ENCODE results near the gene ORMDL2.

Gene ORMDL2

GRCh38 chr12:55844961-55845360, 27.1 kb downstream of the ORMDL2 start:
- H3K27ac ChIP-seq, result peak overlapping the region in 4 of 11 experiments; percentile 46 to 98 (median 82); a peak in 6 of 22 replicates
- H3K4me1 ChIP-seq, result peaks cover 6 to 93% (median 60%) of the 10 kb centered on the region in 10 experiments; a peak in 19 of 20 replicates
- H3K27me3 ChIP-seq, result no peaks in the 10 kb centered on the region
- TF ChIP-seq Cebpa-rat (IDR thresholded peaks at IDR 0.05), result no peak
- H3K9ac ChIP-seq, result no peak overlapping the region
- H4K20me1 ChIP-seq, result no peaks in the 10 kb centered on the region
- no peak overlapping the region for H3K4me3 ChIP-seq
- peaks cover 0 to 6% (median 0%) of the 10 kb centered on the region in 11 experiments; a peak in 1 of 22 replicates for H3K9me3 ChIP-seq (replicated peaks in 1 of 11)
- H3K36me3 ChIP-seq, result peaks cover 0 to 6% (median 0%) of the 10 kb centered on the region in 11 experiments; a peak in 2 of 22 replicates
- peak overlapping the region in 4 of 11 experiments; percentile 19 to 94 (median 80); a peak in 7 of 22 replicates for H3K4me2 ChIP-seq

DNA sequence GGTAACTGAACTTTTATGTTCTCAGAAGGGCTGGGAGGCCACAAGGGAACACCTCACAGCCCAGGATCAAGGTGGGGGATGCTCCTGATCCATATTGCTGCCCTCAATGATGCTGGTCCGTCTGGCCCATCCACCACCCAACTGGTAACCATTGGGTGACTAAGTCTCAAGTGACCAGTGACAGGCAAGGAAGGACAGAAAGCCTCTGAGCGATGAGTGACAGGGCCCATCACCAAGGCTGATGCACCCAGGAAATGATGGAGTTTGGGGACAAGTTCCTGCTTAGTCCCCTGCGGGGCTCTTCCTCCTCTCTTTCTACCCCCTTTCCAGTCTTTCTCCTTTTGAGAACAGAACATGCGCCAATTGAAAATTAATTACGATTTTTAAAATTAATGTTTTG, 27.5 kb downstream of the ORMDL2 start:
- Histone ChIP-seq H3K4me1 (peaks cover 6 to 97% (median 60%) of the 10 kb centered on the region in 10 experiments; a peak in 19 of 20 replicates), H3K9me3 (replicated peaks in 1 of 11) (peaks cover 0 to 6% (median 0%) of the 10 kb centered on the region in 11 experiments; a peak in 1 of 22 replicates), H3K4me3 (no peak overlapping the region), H3K27ac (peak overlapping the region in 4 of 11 experiments; percentile 46 to 98 (median 82); a peak in 6 of 22 replicates), H3K27me3 (no peaks in the 10 kb centered on the region), H3K36me3 (peaks cover 0 to 6% (median 0%) of the 10 kb centered on the region in 11 experiments; a peak in 2 of 22 replicates), H3K4me2 (peak overlapping the region in 4 of 11 experiments; percentile 19 to 94 (median 80); a peak in 7 of 22 replicates), H4K20me1 (no peaks in the 10 kb centered on the region), H3K9ac (no peak overlapping the region)
- TF ChIP-seq Cebpa-rat (IDR thresholded peaks at IDR 0.05), result no peak

GRCh38 chr12:55845785-55846496, 28.1 kb downstream of the ORMDL2 start:
- no peaks in the 10 kb centered on the region for H4K20me1 ChIP-seq
- no peak overlapping the region for H3K4me3 ChIP-seq
- H3K9me3 ChIP-seq (replicated peaks in 1 of 11), result peaks cover 0 to 4% (median 0%) of the 10 kb centered on the region in 11 experiments; a peak in 1 of 22 replicates
- no peak for TF ChIP-seq Cebpa-rat (IDR thresholded peaks at IDR 0.05)
- peak overlapping the region in 1 of 11 experiments; percentile 36; a peak in 3 of 22 replicates for H3K9ac ChIP-seq
- peak overlapping the region in 4 of 11 experiments; percentile 19 to 94 (median 80); a peak in 7 of 22 replicates for H3K4me2 ChIP-seq
- H3K36me3 ChIP-seq, result peaks cover 0 to under 1% (median 0%) of the 10 kb centered on the region in 11 experiments; a peak in 1 of 22 replicates
- H3K27me3 ChIP-seq, result no peaks in the 10 kb centered on the region
- H3K27ac ChIP-seq, result peak overlapping the region in 4 of 11 experiments; percentile 46 to 98 (median 82); a peak in 6 of 22 replicates
- peaks cover 6 to 98% (median 57%) of the 10 kb centered on the region in 10 experiments; a peak in 19 of 20 replicates for H3K4me1 ChIP-seq

DNA sequence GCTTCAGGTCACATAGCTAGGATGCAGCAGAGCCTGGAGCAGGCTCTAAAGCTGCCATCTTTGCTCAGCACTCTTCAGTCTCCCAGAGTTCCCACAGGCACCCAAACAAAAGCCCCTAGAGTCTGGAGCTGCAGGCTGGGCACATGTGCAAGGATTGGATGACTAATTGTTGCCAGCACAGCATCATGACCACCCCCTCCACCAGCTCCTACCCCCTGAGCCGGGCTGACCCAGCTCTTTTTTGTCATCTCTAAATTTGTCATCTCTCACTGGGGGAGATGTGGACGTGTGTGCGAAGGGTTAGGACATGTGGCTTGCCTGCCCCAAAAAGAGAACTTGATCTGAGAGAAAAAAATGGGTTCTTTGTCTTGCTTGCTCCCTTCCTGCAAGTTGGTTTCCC, 29.2 kb downstream of the ORMDL2 start:
- Histone ChIP-seq H3K9ac (peak overlapping the region in 5 of 11 experiments; percentile 46 to 95 (median 88); a peak in 9 of 22 replicates), H3K27ac (peak overlapping the region in 8 of 11 experiments; percentile 3 to 100 (median 74); a peak in 14 of 22 replicates), H3K4me1 (peaks cover 0 to 93% (median 49%) of the 10 kb centered on the region in 10 experiments; a peak in 17 of 20 replicates), H3K9me3 (replicated peaks in 1 of 11) (no peaks in the 10 kb centered on the region), H3K27me3 (no peaks in the 10 kb centered on the region), H4K20me1 (no peaks in the 10 kb centered on the region), H3K4me2 (peak overlapping the region in 6 of 11 experiments; percentile 34 to 94 (median 76); a peak in 11 of 22 replicates), H3K36me3 (no peaks in the 10 kb centered on the region), H3K4me3 (peak overlapping the region in 1 of 10 experiments; percentile 20; a peak in 1 of 20 replicates)
- TF ChIP-seq Cebpa-rat (IDR thresholded peaks at IDR 0.05), result no peak

GRCh38 chr12:55847603-55848291, 29.9 kb downstream of the ORMDL2 start:
- H3K27ac ChIP-seq, result peak overlapping the region in 8 of 11 experiments; percentile 3 to 100 (median 74); a peak in 14 of 22 replicates

GRCh38 chr12:55849616-55850343, 31.9 kb downstream of the ORMDL2 start:
- no peak for TF ChIP-seq Cebpa-rat (IDR thresholded peaks at IDR 0.05)
- Histone ChIP-seq H3K27me3 (no peaks in the 10 kb centered on the region), H4K20me1 (no peaks in the 10 kb centered on the region), H3K27ac (peak overlapping the region in 3 of 11 experiments; percentile 90 to 98 (median 97); a peak in 5 of 22 replicates), H3K9ac (peak overlapping the region in 3 of 11 experiments; percentile 81 to 88 (median 82); a peak in 4 of 22 replicates), H3K4me2 (peak overlapping the region in 7 of 11 experiments; percentile 6 to 94 (median 67); a peak in 10 of 22 replicates), H3K4me3 (no peak overlapping the region), H3K36me3 (no peaks in the 10 kb centered on the region), H3K9me3 (replicated peaks in 1 of 11) (no peaks in the 10 kb centered on the region), H3K4me1 (peaks cover 0 to 68% (median 35%) of the 10 kb centered on the region in 10 experiments; a peak in 17 of 20 replicates)

More at GRCh38 chr12:55847603-55848291, 29.9 kb downstream of the ORMDL2 start:
- peaks cover 0 to 86% (median 42%) of the 10 kb centered on the region in 10 experiments; a peak in 17 of 20 replicates for H3K4me1 ChIP-seq
- H3K9ac ChIP-seq, result peak overlapping the region in 5 of 11 experiments; percentile 46 to 95 (median 88); a peak in 10 of 22 replicates
- peak overlapping the region in 7 of 11 experiments; percentile 2 to 94 (median 67); a peak in 13 of 22 replicates for H3K4me2 ChIP-seq
- H3K4me3 ChIP-seq, result peak overlapping the region in 2 of 10 experiments; percentile 28 to 29; a peak in 4 of 20 replicates
- no peaks in the 10 kb centered on the region for H4K20me1 ChIP-seq
- TF ChIP-seq Cebpa-rat (IDR thresholded peaks at IDR 0.05), result no peak
- no peaks in the 10 kb centered on the region for H3K9me3 ChIP-seq (replicated peaks in 1 of 11)
- no peaks in the 10 kb centered on the region for H3K36me3 ChIP-seq
- no peaks in the 10 kb centered on the region for H3K27me3 ChIP-seq

DNA sequence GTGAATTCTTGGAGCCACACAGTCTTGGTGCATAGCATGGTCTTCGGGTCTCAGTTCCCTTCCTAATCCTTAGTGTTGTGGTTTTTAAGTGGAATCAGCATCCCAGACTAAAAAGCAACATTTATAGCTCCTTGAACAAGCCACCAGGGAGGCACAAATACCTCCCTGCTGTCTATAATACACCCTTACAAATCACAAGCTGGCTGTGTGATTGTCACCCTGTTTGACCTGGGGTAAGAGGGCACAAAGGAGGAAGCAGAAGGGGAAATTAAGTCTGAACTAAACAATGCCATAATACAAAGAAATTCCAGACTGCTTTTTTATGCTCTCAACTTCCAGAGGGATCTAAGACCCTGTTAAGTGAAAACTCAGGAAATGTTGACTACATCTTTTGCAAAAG, 32.6 kb downstream of the ORMDL2 start:
- no peaks in the 10 kb centered on the region for H3K9me3 ChIP-seq (replicated peaks in 1 of 11)
- no peak for TF ChIP-seq Cebpa-rat (IDR thresholded peaks at IDR 0.05)
- H3K36me3 ChIP-seq, result no peaks in the 10 kb centered on the region
- no peak overlapping the region for H3K4me3 ChIP-seq
- H3K9ac ChIP-seq, result no peak overlapping the region; a peak in 1 of 22 replicates
- no peaks in the 10 kb centered on the region for H3K27me3 ChIP-seq
- H4K20me1 ChIP-seq, result no peaks in the 10 kb centered on the region
- H3K4me2 ChIP-seq, result peak overlapping the region in 3 of 11 experiments; percentile 84 to 94 (median 94); a peak in 6 of 22 replicates
- peaks cover 0 to 62% (median 32%) of the 10 kb centered on the region in 10 experiments; a peak in 17 of 20 replicates for H3K4me1 ChIP-seq
- peak overlapping the region in 2 of 11 experiments; percentile 90 to 97; a peak in 2 of 22 replicates for H3K27ac ChIP-seq

DNA sequence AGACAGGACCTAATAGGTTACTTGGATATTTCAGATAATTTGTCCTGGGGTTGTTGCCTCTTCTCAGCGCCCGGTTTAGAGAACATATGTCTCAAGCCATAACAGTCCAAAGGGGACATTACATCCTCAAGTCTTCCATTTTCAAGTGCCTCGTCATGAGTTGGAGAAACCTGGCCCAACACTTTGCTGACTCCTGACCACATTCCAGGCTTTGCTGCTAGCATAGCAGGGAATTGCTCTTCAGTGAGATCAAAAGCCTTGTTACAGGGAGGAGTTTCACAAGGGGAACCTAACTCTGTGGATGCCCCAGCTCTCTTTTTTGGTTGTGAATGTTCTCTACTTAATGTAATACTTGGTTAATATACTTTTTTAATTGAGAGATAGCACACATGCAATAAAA, 33.1 kb downstream of the ORMDL2 start:
- Histone ChIP-seq H3K9me3 (replicated peaks in 1 of 11) (no peaks in the 10 kb centered on the region), H3K4me1 (peaks cover 0 to 57% (median 28%) of the 10 kb centered on the region in 10 experiments; a peak in 17 of 20 replicates), H4K20me1 (no peaks in the 10 kb centered on the region), H3K27ac (peak overlapping the region in 1 of 11 experiments; percentile 97; a peak in 1 of 22 replicates), H3K27me3 (no peaks in the 10 kb centered on the region), H3K9ac (no peak overlapping the region; a peak in 1 of 22 replicates), H3K36me3 (no peaks in the 10 kb centered on the region), H3K4me3 (no peak overlapping the region), H3K4me2 (peak overlapping the region in 3 of 11 experiments; percentile 84 to 94 (median 94); a peak in 6 of 22 replicates)
- TF ChIP-seq Cebpa-rat (IDR thresholded peaks at IDR 0.05), result no peak

Data from BLaER1 treated with 17β-estradiol and CSF1 and Interleukin-3, amounts not matched to agents 10 nM and 100 nM (cell line).